WERI-Rb-1 (cell line): ENCODE measurements around the gene KLHL40.
"Not testable (repeated sequence)": the region's sequence is repeated elsewhere in the genome, so short reads cannot be mapped to it uniquely, and the experiment has no call there.

Experiments used
- DNase-seq: peaks from one replicate; pipeline ENCODE4 v3.0.0-alpha.2; 2020
- H3K27ac ChIP-seq: fragments of 250-450 bp; sonication (Bioruptor Pico); 2 replicates; pipeline ENCODE4 v1.5.1; 2020; ENCODE audit warnings: mild to moderate bottlenecking, moderate library complexity
- H3K27me3 ChIP-seq: fragments of 250-450 bp; sonication (Bioruptor Pico); 2 replicates; pipeline ENCODE4 v1.5.1; 2021; ENCODE audit warnings: mild to moderate bottlenecking, low read depth, moderate library complexity; ENCODE audit not compliant: insufficient read depth, severe bottlenecking
- H3K36me3 ChIP-seq: fragments of 250-450 bp; sonication (Bioruptor Pico); 2 replicates; pipeline ENCODE4 v1.5.1; 2020; ENCODE audit warnings: mild to moderate bottlenecking, moderate library complexity
- H3K4me3 ChIP-seq: 2 replicates; pipeline ENCODE4 v1.5.1; 2011; ENCODE audit warnings: low read depth, mild to moderate bottlenecking, control low read depth, low read length
- H3K9me3 ChIP-seq: fragments of 250-450 bp; sonication (Bioruptor Pico); 2 replicates; pipeline ENCODE4 v1.5.1; 2021; ENCODE audit warnings: mild to moderate bottlenecking, moderate library complexity; ENCODE audit not compliant: severe bottlenecking
- CTCF ChIP-seq: IDR thresholded peaks from 2 replicates; pipeline ENCODE4 v1.5.1; 2011; ENCODE audit warnings: low read depth, mild to moderate bottlenecking, control low read depth, inconsistent platforms, low read length

KLHL40 gene

DNA sequence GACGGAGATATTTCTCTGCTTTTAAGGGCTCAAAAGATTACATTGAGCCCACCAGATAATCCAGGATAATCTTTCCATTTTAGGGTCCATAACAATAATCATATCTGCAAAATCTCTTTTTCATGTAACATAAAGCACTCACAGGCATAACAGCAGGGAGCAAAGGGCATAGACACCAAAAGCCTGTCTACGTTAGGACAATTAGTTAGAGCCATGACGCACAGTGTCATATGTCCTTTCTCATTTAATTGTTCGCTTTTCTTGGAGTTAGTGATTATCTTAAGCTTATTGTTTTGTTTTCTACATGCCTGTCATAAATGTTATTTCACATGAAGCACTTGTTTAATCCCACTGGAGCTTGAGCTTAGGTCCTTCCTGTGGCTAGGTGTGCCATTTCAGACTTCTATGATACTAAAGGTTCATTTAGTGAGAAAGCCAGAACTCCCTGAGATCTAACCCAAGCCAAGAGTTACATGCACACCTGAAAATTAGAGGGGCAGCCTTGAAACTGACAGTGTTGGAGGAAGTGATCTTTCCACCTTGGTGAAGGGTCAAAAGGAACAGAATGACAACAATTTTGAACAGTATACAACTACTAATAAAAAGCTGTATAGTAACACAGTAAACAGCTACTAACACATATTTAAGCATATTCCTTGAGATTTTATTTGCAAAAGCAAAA lies 29.0 kb downstream of the KLHL40 start:
- no peaks in the 10 kb centered on the region for H3K27me3 ChIP-seq
- H3K9me3 ChIP-seq = no peaks in the 10 kb centered on the region
- no peak for TF ChIP-seq CTCF
- DNase-seq = peak; percentile 4
- H3K36me3 ChIP-seq = no peaks in the 10 kb centered on the region
- H3K4me3 ChIP-seq = no peak overlapping the region
- peak overlapping the region; percentile 29 for H3K27ac ChIP-seq

DNA sequence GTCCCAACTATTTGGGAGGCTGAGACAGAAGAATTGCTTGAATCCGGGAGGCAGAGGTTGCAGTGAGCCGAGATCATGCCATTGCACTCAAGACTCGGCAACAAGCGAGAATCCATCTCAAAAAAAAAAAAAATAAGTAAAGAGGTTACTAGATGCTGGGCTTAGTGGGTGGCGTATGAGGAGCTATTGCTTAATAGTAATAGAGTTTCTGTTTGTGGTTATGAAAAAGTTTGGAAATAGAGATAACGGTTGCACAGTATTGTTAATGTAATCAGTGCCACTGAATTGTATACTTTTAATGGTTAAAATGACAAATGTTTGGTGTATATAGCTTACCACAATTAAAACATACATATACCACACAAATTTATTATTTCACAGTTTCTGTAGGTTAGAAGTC lies 32.0 kb downstream of the KLHL40 start:
- no peak for TF ChIP-seq CTCF
- no peak overlapping the region for H3K27ac ChIP-seq
- H3K27me3 ChIP-seq = no peaks in the 10 kb centered on the region
- H3K4me3 ChIP-seq = no peak overlapping the region
- DNase-seq = no peak
- no peaks in the 10 kb centered on the region for H3K9me3 ChIP-seq
- H3K36me3 ChIP-seq = no peaks in the 10 kb centered on the region

DNA sequence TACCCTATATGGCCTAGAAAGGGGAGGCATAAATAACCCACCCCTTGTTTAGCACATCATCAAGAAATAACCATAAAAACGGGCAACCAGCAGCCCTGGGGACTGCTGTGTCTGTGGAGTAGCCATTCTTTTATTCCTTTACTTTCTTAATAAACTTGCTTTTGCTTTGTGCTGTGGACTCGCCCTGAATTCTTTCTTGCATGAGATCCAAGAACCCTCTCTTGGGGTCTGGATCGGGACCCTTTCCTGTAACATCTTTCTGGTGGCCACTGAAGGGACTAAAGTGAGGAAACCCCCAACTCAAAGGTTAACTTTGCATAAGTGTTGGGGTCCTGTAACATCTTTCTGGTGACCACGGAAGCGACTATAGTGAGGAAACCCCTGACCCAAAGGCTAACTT lies 33.0 kb downstream of the KLHL40 start:
- H3K27ac ChIP-seq = no peak overlapping the region

DNA sequence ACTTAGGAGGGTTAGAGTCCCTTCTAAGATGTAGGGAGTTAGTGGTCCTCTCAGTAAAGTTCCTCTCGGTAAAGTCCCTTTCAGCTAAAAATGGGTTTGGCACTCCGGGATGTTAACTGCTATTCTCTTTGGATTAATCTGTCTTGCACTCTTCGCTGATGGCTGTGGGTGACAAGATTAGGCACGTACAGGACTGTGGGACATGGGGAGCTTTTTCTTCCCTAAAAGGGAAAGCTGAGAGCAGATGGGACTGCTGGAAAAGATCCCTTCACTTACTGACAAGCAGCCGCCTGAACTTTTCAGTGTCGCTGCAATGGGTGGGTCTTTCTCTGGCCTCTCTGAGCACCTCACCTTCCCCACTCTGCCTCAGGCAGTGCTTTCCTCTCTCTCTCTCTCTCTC lies 33.7 kb downstream of the KLHL40 start:
- no peaks in the 10 kb centered on the region for H3K9me3 ChIP-seq
- no peak for TF ChIP-seq CTCF

More for the DNA sequence above, 33.0 kb downstream of the KLHL40 start:
- DNase-seq = no peak
- no peaks in the 10 kb centered on the region for H3K27me3 ChIP-seq
- H3K36me3 ChIP-seq = no peaks in the 10 kb centered on the region
- TF ChIP-seq CTCF = no peak
- H3K4me3 ChIP-seq = no peak overlapping the region
- H3K9me3 ChIP-seq = no peaks in the 10 kb centered on the region

GRCh38 chr3:42720126-42720525 lies 34.8 kb downstream of the KLHL40 start:
- Histone ChIP-seq H3K4me3 (no peak overlapping the region), H3K36me3 (no peaks in the 10 kb centered on the region), H3K9me3 (no peaks in the 10 kb centered on the region), H3K27ac (no peak overlapping the region), H3K27me3 (no peaks in the 10 kb centered on the region)
- no peak for TF ChIP-seq CTCF
- no peak for DNase-seq

More for the DNA sequence above, 33.7 kb downstream of the KLHL40 start:
- Histone ChIP-seq H3K27me3 (no peaks in the 10 kb centered on the region), H3K36me3 (no peaks in the 10 kb centered on the region), H3K4me3 (no peak overlapping the region), H3K27ac (no peak overlapping the region)
- DNase-seq = no peak

DNA sequence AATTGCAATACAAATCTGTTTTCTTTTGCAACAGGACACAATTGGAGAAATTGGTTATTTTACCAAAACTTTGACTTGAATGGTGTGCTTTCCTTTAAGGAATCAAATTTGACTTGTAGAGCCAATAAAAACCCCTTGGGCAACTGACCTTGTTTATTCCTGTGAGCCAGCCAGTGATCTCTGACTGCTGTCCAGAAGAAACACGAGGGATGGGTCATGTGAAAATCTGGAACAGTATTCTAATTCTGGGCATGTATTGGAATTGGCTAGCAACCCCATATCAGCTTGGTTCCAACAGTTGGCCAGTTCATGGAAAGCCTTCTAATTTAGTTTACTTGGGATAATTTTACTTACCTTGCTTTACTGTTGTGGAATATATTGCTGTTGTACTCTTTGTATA lies 36.4 kb downstream of the KLHL40 start:
- DNase-seq = no peak
- Histone ChIP-seq H3K36me3 (no peaks in the 10 kb centered on the region), H3K4me3 (no peak overlapping the region), H3K27me3 (no peaks in the 10 kb centered on the region), H3K9me3 (no peaks in the 10 kb centered on the region), H3K27ac (no peak overlapping the region)
- TF ChIP-seq CTCF = no peak

- H3K27ac ChIP-seq, H3K27me3 ChIP-seq, H3K36me3 ChIP-seq, H3K4me3 ChIP-seq, DNase-seq, H3K9me3 ChIP-seq: not testable (repeated sequence)
Measured at GRCh38 chr3:42722442-42722841, 37.1 kb downstream of the KLHL40 start.
